Skeletal muscle tissue (tissue), 4 donors: ENCODE results near the gene BLACAT1. TPM values are rescaled to one million over a fixed set of nuclear protein-coding genes. Genes with fewer than 3 reads are reported as not detected.

Experiments used
- H3K27ac ChIP-seq: one replicate; pipeline ENCODE4 v1.7.0; 2013; ENCODE audit warnings: mild to moderate bottlenecking, low read depth, low read length, inconsistent platforms
- H3K27me3 ChIP-seq, 3 donors: one replicate each; pipeline ENCODE4 v1.7.0; 2013; ENCODE audit warnings: low read length in 3 of 3; ENCODE audit not compliant: control insufficient read depth in 3 of 3, insufficient read depth in 3 of 3
- H3K36me3 ChIP-seq, 3 donors: one replicate each; pipeline ENCODE4 v1.7.0; 2013; ENCODE audit warnings: low read length in 3 of 3; ENCODE audit not compliant: control insufficient read depth in 3 of 3, insufficient read depth in 3 of 3
- H3K4me1 ChIP-seq, 3 donors: one replicate each; pipeline ENCODE4 v1.7.0; 2013; ENCODE audit warnings: low read length in 3 of 3, mild to moderate bottlenecking in 3 of 3; ENCODE audit not compliant: control insufficient read depth in 3 of 3, insufficient read depth in 3 of 3
- H3K4me3 ChIP-seq, 3 donors: one replicate each; pipeline ENCODE4 v1.7.0; 2013; ENCODE audit warnings: low read length in 3 of 3
- H3K9ac ChIP-seq, 3 donors: one replicate each; pipeline ENCODE4 v1.7.0; 2013; ENCODE audit warnings: low read length in 3 of 3, mild to moderate bottlenecking in 3 of 3, moderate library complexity in 2 of 3, low read depth in 1 of 3
- H3K9me3 ChIP-seq, 3 donors: one replicate each; pipeline ENCODE4 v1.7.0; 2013; ENCODE audit warnings: low read length in 3 of 3; ENCODE audit not compliant: control insufficient read depth in 3 of 3
- total RNA-seq: library from RNA; depleted of rRNA; stranded (reverse); fragments of >200 nt; gene quantifications from one replicate; pipeline ENCODE4 v1.2.3, GENCODE V29; 2014
- donor health status: Osteomylitis.

BLACAT1 gene
- total RNA-seq, 1 donor from 2014 or later: not detected

DNA sequence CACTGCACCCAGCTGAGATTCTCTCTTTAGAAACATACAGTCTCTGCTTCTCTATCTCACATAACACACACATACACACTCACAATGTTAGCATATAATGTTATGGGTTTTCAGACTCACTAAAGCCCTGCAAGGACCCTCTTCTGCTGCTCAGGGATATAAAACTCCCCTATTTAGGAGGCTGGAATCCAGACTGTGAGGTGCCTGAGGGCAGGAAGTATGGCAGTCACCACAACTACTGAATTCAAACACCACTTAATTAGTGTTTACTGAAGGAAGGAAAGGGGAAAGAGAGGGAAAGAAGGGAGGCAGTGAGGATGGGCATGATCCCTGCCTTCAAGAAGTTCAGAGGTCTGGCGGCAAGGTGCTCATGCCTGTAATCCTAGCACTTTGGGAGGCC, 40.8 kb upstream of the BLACAT1 start:
- no peaks in the 10 kb centered on the region for H3K36me3 ChIP-seq
- H3K4me3 ChIP-seq: no peak overlapping the region
- no peak overlapping the region for H3K27ac ChIP-seq
- H3K4me1 ChIP-seq: peaks cover 18 to 22% (median 20%) of the 10 kb centered on the region in 3 donors
- peaks cover 0 to 23% (median 0%) of the 10 kb centered on the region in 3 donors for H3K27me3 ChIP-seq
- H3K9ac ChIP-seq: no peak overlapping the region
- no peaks in the 10 kb centered on the region for H3K9me3 ChIP-seq

DNA sequence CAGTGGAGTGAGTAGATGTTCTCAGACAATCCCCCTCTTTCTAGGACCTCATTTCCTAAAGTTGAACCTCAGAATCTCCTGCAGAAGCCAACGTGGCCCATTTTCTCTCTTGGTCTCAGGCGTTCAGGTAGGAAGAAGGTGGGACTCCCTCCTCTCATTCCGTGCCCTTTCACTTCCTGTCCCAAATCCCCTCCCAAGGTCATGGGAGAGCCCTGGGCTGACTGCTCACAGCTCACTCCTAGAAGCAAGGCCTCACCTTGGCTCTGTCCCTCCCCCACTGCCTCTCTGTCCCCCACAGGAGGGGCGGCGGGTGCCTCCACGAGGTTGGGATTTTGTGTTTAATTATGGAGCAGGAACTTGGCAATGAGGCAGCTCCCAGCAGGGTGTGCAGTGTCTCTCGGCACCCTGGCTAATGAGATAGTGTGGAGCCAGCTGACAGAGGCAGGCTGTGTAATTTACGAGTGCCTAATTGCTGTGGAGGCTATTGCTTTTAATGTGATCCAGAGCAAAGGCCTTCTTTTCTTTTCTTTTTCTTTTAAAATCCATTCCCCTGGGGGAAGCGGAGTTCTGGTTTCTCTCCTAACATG, 39.5 kb upstream of the BLACAT1 start:
- H3K9ac ChIP-seq: no peak overlapping the region
- H3K36me3 ChIP-seq: no peaks in the 10 kb centered on the region
- H3K4me1 ChIP-seq: peaks cover 18 to 23% (median 20%) of the 10 kb centered on the region in 3 donors
- no peak overlapping the region for H3K27ac ChIP-seq
- no peaks in the 10 kb centered on the region for H3K9me3 ChIP-seq
- H3K4me3 ChIP-seq: no peak overlapping the region
- H3K27me3 ChIP-seq: peaks cover 0 to 32% (median 0%) of the 10 kb centered on the region in 3 donors

DNA sequence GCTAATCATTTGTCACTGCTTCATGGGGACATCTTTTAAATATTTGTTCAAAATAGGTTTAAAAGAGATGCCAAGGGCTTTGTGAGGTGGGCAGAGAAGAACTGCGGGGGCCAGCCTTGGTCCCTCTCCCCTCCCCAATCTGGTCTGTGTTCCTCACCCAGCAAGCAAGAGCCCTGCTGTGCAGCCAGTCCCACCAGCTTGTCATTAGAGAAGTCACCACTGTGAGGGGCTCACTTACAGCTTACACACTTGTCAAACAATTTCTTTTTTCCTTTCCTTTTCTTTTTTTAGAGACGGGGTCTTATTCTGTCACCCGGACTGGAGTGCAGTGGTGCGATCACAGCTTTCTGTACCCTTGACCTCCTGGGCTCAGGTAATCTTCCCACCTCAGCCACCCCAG, 38.3 kb upstream of the BLACAT1 start:
- peaks cover 0 to 32% (median 4%) of the 10 kb centered on the region in 3 donors for H3K27me3 ChIP-seq
- no peak overlapping the region for H3K9ac ChIP-seq
- H3K4me3 ChIP-seq: no peak overlapping the region
- no peaks in the 10 kb centered on the region for H3K36me3 ChIP-seq
- H3K9me3 ChIP-seq: no peaks in the 10 kb centered on the region
- peaks cover 18 to 23% (median 20%) of the 10 kb centered on the region in 3 donors for H3K4me1 ChIP-seq
- no peak overlapping the region for H3K27ac ChIP-seq

DNA sequence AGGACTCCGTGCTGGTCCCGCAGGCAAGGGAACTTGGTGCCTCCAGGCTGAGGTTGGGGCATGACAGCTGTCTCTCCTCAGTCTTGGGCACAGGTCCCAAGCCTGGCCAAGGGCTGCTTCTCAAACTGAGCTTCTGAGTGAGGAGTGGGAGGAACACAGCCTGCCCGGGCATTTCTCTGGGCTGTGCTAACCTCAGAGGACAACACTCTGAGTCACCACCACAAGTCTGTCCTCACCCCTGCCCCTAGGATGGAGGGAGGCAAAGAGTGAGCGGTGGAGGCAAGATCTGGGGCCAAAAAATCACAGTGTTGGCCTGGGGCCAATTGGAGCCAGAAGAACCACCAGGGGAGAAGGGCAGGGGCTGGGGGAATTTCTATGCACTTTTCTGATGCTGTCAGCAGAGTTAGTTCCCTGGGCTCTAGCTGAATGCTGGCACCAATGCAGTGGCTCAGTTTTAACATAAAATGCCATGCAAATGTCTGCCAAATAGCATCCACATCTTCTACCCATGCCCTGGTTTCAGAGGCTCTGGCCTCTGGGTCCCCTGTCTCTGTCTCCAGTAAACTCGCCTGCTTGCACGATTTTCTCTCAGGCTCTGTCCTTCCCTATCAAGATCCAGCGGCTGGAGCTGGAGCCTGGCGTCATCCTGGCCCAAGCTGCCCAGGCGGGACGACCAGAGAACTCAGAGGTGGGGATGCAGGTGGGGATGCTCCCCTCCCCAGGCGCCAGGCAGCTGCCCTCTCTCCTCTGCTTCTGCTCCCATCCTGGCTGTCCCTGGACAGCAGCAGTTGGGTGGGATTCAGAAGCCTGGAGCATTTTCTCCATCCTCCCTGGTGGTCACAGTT, 37.6 kb upstream of the BLACAT1 start:
- H3K27ac ChIP-seq: no peak overlapping the region
- peaks cover 18 to 23% (median 20%) of the 10 kb centered on the region in 3 donors for H3K4me1 ChIP-seq
- no peak overlapping the region for H3K4me3 ChIP-seq
- no peaks in the 10 kb centered on the region for H3K9me3 ChIP-seq
- H3K9ac ChIP-seq: no peak overlapping the region
- H3K36me3 ChIP-seq: no peaks in the 10 kb centered on the region
- peaks cover 0 to 32% (median 6%) of the 10 kb centered on the region in 3 donors for H3K27me3 ChIP-seq

DNA sequence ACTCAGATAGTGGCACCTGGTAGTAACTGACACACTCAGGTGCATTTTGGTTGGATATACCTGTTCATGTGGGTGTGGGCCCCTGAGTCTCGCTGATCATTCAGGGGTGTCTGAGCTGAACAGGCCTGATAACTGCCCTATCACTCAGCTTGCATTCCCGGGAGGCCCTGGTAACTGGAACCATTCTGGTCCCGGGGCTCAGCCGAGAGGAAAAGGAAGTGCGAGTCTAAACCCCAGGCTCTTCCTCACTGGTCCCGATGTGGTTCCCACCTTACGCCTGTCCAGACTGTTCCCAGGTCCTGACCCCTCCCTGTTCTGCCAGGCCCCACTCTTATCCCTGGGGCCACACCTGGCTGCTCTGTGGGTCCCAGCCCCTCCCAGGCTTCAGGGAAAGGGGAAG, 36.9 kb upstream of the BLACAT1 start:
- Histone ChIP-seq H3K4me1 (peaks cover 18 to 23% (median 20%) of the 10 kb centered on the region in 3 donors), H3K27ac (no peak overlapping the region), H3K4me3 (no peak overlapping the region), H3K9me3 (no peaks in the 10 kb centered on the region), H3K9ac (no peak overlapping the region), H3K27me3 (peaks cover 0 to 38% (median 6%) of the 10 kb centered on the region in 3 donors), H3K36me3 (no peaks in the 10 kb centered on the region)

DNA sequence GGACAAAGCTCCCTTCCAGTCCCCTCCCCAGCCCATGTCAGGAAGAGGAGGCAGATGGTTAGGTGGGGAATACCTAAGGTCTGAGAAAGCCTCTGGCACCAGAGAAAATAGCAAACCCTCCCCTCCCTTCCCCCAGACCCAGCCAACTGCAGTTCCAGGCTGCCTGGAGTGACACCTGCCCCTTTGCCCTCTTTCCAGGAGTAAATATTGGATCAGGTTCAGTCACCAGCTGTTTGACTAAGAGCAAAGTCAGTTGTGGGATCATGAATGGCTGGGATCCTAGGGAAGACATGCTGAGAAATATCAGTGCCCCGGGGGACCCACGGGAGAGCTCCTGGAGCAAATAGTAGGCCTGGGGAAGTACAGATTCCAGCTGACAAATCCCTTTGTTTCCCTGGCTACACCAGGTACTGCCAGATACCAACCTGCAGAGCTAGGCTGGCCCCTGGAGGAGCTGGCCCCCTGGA, 36.4 kb upstream of the BLACAT1 start:
- Histone ChIP-seq H3K27me3 (peaks cover 0 to 39% (median 6%) of the 10 kb centered on the region in 3 donors), H3K9me3 (no peaks in the 10 kb centered on the region), H3K9ac (no peak overlapping the region), H3K4me1 (peaks cover 18 to 23% (median 20%) of the 10 kb centered on the region in 3 donors), H3K36me3 (no peaks in the 10 kb centered on the region), H3K27ac (no peak overlapping the region), H3K4me3 (no peak overlapping the region)

DNA sequence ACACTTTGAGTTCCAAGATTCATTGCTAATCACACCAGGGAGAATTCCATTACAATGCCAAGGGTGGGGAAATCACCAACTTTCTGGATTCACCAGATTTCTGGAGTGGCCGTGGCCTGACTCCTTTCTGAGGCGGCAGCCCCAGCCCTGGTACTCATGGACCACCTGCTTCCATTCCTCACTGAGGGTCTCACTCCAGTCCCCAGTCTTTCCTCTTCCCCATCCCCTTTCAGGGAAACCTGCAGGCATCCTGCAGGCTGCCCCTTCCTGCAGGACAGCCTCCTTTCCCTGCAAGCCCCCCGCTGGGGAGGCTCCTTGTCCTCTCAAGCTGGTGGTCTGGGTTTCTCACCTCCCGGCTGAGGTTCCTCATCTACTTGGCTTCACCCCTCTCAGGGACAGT, 35.9 kb upstream of the BLACAT1 start:
- Histone ChIP-seq H3K9ac (no peak overlapping the region), H3K4me1 (peaks cover 18 to 23% (median 20%) of the 10 kb centered on the region in 3 donors), H3K9me3 (no peaks in the 10 kb centered on the region), H3K4me3 (no peak overlapping the region), H3K27ac (no peak overlapping the region), H3K36me3 (no peaks in the 10 kb centered on the region), H3K27me3 (peaks cover 0 to 40% (median 6%) of the 10 kb centered on the region in 3 donors)

DNA sequence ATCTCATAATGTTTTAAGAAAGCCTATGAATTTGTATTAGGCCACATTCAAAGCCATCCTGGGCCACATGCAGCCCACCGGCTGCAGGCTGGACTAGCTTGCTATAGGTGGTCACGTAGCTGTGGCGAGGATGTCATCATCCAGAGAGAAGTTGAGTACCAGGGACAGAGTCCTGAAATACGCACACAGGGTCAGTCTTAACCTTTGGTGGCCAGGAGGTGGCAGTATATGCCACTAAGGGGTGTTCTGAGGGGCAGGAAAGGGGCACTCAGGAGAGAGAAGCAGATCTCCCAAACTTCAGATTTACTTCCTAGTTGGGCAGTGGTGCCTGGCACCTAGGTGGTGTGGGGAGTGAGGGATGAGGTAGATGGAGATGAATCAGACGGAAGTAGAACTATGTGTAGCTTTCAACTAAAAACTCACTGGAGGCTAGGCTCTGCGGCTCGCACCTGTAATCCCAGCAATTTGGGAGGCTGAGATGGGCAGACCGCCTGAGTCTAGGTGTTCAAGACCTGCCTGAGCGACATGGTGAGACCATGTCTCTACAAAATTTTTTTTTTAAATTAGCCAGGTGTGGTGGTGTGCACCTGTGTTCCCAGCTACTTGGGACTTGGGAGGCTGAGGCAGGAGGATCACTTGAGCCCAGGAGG, 32.4 kb upstream of the BLACAT1 start:
- no peaks in the 10 kb centered on the region for H3K9me3 ChIP-seq
- peaks cover 9 to 47% (median 15%) of the 10 kb centered on the region in 3 donors for H3K27me3 ChIP-seq
- H3K27ac ChIP-seq: no peak overlapping the region
- H3K36me3 ChIP-seq: no peaks in the 10 kb centered on the region
- H3K4me3 ChIP-seq: no peak overlapping the region
- H3K9ac ChIP-seq: no peak overlapping the region
- H3K4me1 ChIP-seq: peaks cover 13 to 17% (median 14%) of the 10 kb centered on the region in 3 donors

DNA sequence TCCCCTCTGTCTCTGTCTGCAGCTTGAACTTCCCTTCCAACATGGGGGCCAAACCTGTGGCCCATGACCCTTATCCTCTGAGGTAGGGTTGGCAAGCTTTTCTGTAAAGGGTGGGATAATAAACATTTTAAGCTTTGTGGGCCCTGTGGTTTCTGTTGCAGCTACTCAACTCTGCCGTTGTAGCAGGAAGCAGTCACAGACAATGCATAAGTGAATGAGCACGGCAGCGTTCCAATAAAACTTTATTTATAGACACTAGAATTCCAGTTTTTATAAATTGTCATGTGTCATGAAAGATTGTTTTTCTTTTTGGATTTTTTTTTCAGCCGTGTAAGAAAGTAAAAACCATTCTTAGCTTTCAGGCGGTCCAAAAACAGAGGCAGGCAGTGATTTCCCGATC, 30.4 kb upstream of the BLACAT1 start:
- Histone ChIP-seq H3K9ac (no peak overlapping the region), H3K4me1 (no peaks in the 10 kb centered on the region), H3K9me3 (no peaks in the 10 kb centered on the region), H3K27ac (no peak overlapping the region), H3K27me3 (peaks cover 17 to 45% (median 30%) of the 10 kb centered on the region in 3 donors), H3K36me3 (no peaks in the 10 kb centered on the region), H3K4me3 (no peak overlapping the region)
